ENCODE data around the gene GOLGA3.

Gene GOLGA3

DNA sequence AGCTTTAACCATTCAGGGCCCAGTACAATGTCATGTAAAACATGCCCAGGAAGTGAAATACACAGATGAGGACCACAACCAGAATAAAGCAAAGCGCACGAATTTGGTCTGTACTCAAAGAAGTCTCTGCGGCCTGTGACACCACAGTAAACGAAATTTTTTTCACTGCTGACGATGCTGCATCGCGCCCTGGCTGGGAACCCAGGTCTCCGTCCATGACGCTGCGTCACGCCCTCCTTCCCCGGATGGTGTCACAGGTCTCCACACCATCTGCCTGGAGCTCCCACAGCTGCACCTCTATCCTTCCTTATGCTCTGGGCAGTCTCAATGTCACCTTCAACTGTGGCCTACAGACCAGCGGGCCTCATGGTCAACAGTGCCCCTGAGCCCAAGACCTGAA lies 84.8 kb downstream of the GOLGA3 start:
- H3K4me3 ChIP-seq, result no peak overlapping the region
- no peak for DNase-seq
- H3K36me3 ChIP-seq, result peaks cover 93 to 100% (median 99%) of the 10 kb centered on the region in 3 donors
- H3K4me1 ChIP-seq, result no peaks in the 10 kb centered on the region
- no peak overlapping the region for H3K27ac ChIP-seq
- no peaks in the 10 kb centered on the region for H3K27me3 ChIP-seq
- no peaks in the 10 kb centered on the region for H3K9me3 ChIP-seq
- intact Hi-C loops (cut with DNase I; ENCODE audit: low total_unique reads), result no loop called here
- TF ChIP-seq, protein P1, sequence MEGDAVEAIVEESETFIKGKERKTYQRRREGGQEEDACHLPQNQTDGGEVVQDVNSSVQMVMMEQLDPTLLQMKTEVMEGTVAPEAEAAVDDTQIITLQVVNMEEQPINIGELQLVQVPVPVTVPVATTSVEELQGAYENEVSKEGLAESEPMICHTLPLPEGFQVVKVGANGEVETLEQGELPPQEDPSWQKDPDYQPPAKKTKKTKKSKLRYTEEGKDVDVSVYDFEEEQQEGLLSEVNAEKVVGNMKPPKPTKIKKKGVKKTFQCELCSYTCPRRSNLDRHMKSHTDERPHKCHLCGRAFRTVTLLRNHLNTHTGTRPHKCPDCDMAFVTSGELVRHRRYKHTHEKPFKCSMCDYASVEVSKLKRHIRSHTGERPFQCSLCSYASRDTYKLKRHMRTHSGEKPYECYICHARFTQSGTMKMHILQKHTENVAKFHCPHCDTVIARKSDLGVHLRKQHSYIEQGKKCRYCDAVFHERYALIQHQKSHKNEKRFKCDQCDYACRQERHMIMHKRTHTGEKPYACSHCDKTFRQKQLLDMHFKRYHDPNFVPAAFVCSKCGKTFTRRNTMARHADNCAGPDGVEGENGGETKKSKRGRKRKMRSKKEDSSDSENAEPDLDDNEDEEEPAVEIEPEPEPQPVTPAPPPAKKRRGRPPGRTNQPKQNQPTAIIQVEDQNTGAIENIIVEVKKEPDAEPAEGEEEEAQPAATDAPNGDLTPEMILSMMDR (IDR thresholded peaks at IDR 0.05), result no peak

DNA sequence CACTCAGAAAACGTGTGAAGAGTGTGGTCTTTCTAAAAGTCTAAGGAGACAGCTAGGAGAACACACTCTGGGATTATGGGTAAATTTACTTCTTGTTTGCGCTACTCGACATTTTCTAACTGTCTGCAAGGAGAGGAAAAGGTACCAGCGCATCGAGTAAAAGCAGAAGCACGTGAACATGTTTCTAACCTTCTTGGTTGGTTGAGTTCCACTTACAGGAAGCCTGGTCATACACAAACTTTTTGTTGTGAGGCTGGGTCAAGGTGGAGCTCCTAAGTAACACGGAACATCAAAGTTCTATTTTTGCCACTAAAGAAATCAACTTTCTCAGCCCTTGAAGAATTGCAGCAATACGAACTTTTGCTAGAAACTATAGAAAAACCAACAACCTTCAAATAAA lies 87.0 kb downstream of the GOLGA3 start:
- H3K9me3 ChIP-seq, result no peaks in the 10 kb centered on the region
- no peak overlapping the region for H3K27ac ChIP-seq
- H3K27me3 ChIP-seq, result no peaks in the 10 kb centered on the region
- intact Hi-C loops (cut with DNase I; ENCODE audit: low total_unique reads), result no loop called here
- TF ChIP-seq, protein P1 (IDR thresholded peaks at IDR 0.05), result no peak
- H3K4me1 ChIP-seq, result no peaks in the 10 kb centered on the region
- peaks cover 82 to 100% (median 98%) of the 10 kb centered on the region in 3 donors for H3K36me3 ChIP-seq
- no peak for DNase-seq
- H3K4me3 ChIP-seq, result no peak overlapping the region

DNA sequence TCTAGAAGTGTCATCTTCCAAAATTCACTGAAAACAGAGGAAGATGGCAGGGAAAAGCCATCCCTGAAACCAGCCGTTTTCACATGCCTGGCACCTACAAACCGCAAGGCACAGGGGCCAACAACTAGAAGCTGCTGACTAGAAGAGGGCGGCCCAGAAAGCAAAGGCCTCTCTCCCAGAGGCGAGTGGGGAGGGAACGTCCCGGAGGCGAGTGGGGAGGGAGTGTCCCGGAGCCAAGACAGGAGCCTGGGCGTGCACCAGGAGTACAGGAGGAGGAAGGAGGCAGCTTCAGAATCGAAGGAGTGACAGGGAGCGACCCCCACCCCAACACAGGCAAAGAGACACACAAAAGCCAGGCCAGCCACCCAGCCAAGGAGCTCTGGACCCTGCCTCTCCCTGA lies 88.0 kb downstream of the GOLGA3 start:
- peaks cover 82 to 100% (median 97%) of the 10 kb centered on the region in 3 donors for H3K36me3 ChIP-seq
- H3K27me3 ChIP-seq, result no peaks in the 10 kb centered on the region
- no peaks in the 10 kb centered on the region for H3K9me3 ChIP-seq
- DNase-seq, result no peak
- H3K27ac ChIP-seq, result no peak overlapping the region
- no peaks in the 10 kb centered on the region for H3K4me1 ChIP-seq
- TF ChIP-seq, protein P1 (IDR thresholded peaks at IDR 0.05), result no peak
- intact Hi-C loops (cut with DNase I; ENCODE audit: low total_unique reads), result no loop called here
- no peak overlapping the region for H3K4me3 ChIP-seq

DNA sequence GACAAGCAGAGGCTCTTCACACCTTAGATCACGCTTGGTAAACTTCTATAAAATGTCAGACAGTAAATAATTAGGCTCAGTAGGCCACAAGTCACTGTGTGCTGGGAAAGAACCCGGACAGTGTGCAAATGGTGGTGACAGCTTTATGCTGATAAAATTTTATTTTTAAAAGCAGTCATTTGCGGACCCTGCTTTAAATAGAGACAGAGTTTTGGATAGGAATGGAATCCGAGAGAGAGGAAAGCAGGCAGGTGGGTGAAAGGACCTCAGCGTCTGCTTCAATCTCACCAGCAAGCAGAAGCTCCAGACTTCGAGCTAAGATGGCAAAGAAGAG lies 88.4 kb downstream of the GOLGA3 start:
- DNase-seq, result no peak
- no peak overlapping the region for H3K27ac ChIP-seq
- H3K9me3 ChIP-seq, result no peaks in the 10 kb centered on the region
- H3K4me1 ChIP-seq, result no peaks in the 10 kb centered on the region
- TF ChIP-seq, protein P1 (IDR thresholded peaks at IDR 0.05), result no peak
- no peaks in the 10 kb centered on the region for H3K27me3 ChIP-seq
- intact Hi-C loops (cut with DNase I; ENCODE audit: low total_unique reads), result no loop called here
- H3K36me3 ChIP-seq, result peaks cover 82 to 100% (median 97%) of the 10 kb centered on the region in 3 donors
- no peak overlapping the region for H3K4me3 ChIP-seq

DNA sequence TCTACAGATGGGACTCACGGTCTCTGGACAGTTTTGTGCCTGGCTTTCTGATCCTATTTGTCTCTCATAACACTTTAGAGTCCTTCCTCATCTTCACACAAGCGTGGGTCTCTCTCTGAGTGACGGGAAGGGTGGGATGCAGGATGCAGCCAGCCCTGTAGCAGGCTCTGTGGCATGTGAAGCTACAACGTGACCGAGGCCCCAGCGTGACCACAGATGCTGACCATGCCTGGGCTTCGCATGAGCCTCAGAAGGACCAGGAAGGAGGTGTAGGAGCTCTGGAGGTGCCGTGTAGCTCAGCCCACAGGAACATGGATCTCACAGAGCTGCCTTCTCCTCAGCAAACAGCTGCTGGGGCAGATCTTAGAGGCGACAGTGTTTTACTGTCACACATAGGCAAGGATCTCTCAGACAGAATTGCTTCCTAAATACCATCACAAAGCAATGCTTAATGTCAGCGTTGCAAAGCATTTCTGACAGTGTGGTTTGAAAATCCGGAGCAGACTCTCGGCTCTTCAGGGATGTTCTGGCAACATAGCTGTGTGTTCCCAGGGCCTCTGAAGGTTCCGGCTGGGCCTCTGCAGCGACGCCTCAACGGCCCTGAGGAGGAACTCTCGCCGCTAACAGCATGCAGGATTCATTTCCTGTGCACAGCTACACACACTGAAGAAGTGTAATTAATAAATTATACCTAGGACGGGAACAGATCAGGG lies 88.9 kb downstream of the GOLGA3 start:
- no peaks in the 10 kb centered on the region for H3K27me3 ChIP-seq
- intact Hi-C loops (cut with DNase I; ENCODE audit: low total_unique reads), result no loop called here
- no peaks in the 10 kb centered on the region for H3K9me3 ChIP-seq
- DNase-seq, result no peak
- H3K27ac ChIP-seq, result no peak overlapping the region
- H3K4me1 ChIP-seq, result no peaks in the 10 kb centered on the region
- TF ChIP-seq, protein P1 (IDR thresholded peaks at IDR 0.05), result no peak
- no peak overlapping the region for H3K4me3 ChIP-seq
- H3K36me3 ChIP-seq, result peaks cover 82 to 100% (median 97%) of the 10 kb centered on the region in 3 donors

Data from tibial artery (tissue), 4 donors.